Measurements from ENCODE around the gene SMPX. TPM values are rescaled to one million over a fixed set of nuclear protein-coding genes. Genes with fewer than 3 reads are reported as not detected.

The SMPX gene
- total RNA-seq, 6 experiments from 2014 or later = not detected

DNA sequence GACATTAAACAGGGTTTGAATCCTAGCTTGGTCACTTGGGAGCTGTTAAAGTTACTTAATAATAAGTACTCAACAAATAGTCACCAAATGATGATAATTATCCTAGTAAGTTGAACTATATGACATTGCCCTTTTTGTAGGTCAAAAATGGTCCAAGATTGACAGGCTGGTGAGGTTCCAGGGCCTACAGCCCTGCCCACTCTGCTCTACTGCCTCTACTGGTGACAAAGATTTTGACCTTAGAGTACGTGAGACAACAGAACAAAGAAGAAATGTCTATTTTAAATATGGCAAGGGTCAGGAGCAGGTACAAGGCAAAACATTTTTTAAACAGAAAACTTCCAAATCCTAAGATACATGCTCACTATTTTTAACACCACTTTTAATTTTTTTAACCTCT lies 572 bp upstream of the SMPX start:
- DNase-seq = no peak
- H3K9me3 Mint-ChIP-seq = no peaks in the 10 kb centered on the region
- no peak overlapping the region for H3K27ac Mint-ChIP-seq
- no peak overlapping the region for H3K4me3 Mint-ChIP-seq
- no peaks in the 10 kb centered on the region for H3K4me1 Mint-ChIP-seq (ENCODE audit: low read depth)
- H3K36me3 Mint-ChIP-seq (ENCODE audit: low read depth) = no peaks in the 10 kb centered on the region
- TF ChIP-seq CTCF (IDR thresholded peaks at IDR 0.05) = no peak
- H3K27me3 Mint-ChIP-seq (ENCODE audit: insufficient read depth) = peaks cover 9% of the 10 kb centered on the region

DNA sequence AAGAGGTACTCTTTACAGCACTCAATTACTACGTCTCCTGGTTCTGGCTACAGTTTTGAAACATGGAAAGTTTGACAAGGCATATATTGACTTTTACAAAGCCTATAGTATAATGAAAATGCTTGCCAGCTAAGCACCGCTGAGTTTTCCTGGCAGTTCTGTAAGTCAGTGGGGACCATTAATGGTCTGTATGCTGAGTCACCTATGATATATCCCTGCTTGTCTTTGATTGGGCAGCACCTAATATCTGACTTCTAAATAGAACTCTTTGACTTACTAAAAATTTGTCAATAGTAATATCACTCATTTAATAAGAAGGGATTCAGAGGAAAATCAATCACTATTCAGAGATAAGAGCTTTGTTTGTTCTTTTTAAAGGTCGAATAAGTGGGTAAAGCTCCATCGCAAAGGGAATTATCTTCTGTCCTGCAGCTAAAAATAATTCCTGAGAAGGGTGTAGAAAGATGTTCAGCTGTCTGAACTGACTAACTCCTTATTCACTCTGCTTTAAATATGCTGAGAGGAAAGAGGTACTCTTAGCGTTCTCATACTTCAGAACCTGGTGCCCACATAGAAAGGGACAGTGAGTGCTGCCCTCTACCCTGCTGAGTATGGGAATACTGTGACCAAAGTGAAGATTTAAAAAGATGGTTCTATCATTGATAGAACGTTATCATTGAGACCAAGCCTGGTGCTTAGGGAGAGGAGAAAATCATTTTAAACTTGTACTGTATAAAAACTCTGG lies 959 bp downstream of the SMPX start:
- Mint-ChIP-seq H3K4me1 (ENCODE audit: low read depth) (no peaks in the 10 kb centered on the region), H3K36me3 (ENCODE audit: low read depth) (no peaks in the 10 kb centered on the region)
- DNase-seq = no peak

DNA sequence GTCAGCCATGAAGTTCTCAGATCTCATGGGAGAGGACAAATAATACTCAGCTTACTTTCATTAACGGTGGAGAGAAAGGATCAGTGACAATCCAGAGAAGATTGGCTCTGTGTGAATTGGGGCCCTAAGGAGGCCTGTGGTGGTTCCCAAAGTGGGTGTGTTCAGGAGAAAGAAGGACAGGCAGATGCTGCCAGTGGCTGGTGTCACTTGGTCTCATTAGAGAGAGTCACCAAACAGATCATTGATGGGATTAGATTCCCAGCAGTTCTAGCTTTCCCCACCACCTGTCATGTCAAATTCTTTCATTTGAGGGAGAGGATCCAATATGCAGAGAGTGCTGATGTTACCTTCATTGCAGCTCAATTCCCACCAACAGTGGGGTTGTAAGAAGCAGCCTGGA lies 8.0 kb downstream of the SMPX start:
- no peak for DNase-seq
- no peak overlapping the region for H3K27ac Mint-ChIP-seq
- H3K4me3 Mint-ChIP-seq = no peak overlapping the region
- no peaks in the 10 kb centered on the region for H3K4me1 Mint-ChIP-seq (ENCODE audit: low read depth)
- TF ChIP-seq CTCF (IDR thresholded peaks at IDR 0.05) = no peak
- no peaks in the 10 kb centered on the region for H3K9me3 Mint-ChIP-seq
- H3K36me3 Mint-ChIP-seq (ENCODE audit: low read depth) = no peaks in the 10 kb centered on the region
- H3K27me3 Mint-ChIP-seq (ENCODE audit: insufficient read depth) = peaks cover 12% of the 10 kb centered on the region

More for the DNA sequence above, 959 bp downstream of the SMPX start:
- Mint-ChIP-seq H3K27ac (no peak overlapping the region), H3K9me3 (no peaks in the 10 kb centered on the region), H3K27me3 (ENCODE audit: insufficient read depth) (peaks cover 9% of the 10 kb centered on the region), H3K4me3 (no peak overlapping the region)
- no peak for TF ChIP-seq CTCF (IDR thresholded peaks at IDR 0.05)

- no peak overlapping the region for H3K4me3 Mint-ChIP-seq
- no peaks in the 10 kb centered on the region for H3K4me1 Mint-ChIP-seq (ENCODE audit: low read depth)
- H3K27me3 Mint-ChIP-seq (ENCODE audit: insufficient read depth) = peaks cover 14% of the 10 kb centered on the region
- no peaks in the 10 kb centered on the region for H3K36me3 Mint-ChIP-seq (ENCODE audit: low read depth)
- no peak for TF ChIP-seq CTCF (IDR thresholded peaks at IDR 0.05)
- no peaks in the 10 kb centered on the region for H3K9me3 Mint-ChIP-seq
- H3K27ac Mint-ChIP-seq = no peak overlapping the region
- DNase-seq = no peak
Measured at GRCh38 chrX:21748235-21748634, 9.7 kb downstream of the SMPX start.

GRCh38 chrX:21747558-21747957 lies 10.4 kb downstream of the SMPX start:
- no peaks in the 10 kb centered on the region for H3K9me3 Mint-ChIP-seq
- H3K27ac Mint-ChIP-seq = no peak overlapping the region
- H3K4me1 Mint-ChIP-seq (ENCODE audit: low read depth) = no peaks in the 10 kb centered on the region
- no peaks in the 10 kb centered on the region for H3K36me3 Mint-ChIP-seq (ENCODE audit: low read depth)
- no peak for TF ChIP-seq CTCF (IDR thresholded peaks at IDR 0.05)
- no peak for DNase-seq
- no peak overlapping the region for H3K4me3 Mint-ChIP-seq
- H3K27me3 Mint-ChIP-seq (ENCODE audit: insufficient read depth) = peaks cover 14% of the 10 kb centered on the region

Data from HFFc6 (cell line).